Right atrium auricular region (tissue), 2 donors: Measurements from ENCODE around the gene KIF6. TPM values are rescaled to one million over a fixed set of nuclear protein-coding genes. Genes with fewer than 3 reads are reported as not detected.

Source experiments
- DNase-seq: peaks from one replicate; pipeline ENCODE4 v3.0.0-alpha.2; 2019; ENCODE audit warnings: low spot score
- H3K27ac ChIP-seq, 2 donors: fragments of 200-600 bp; sonication (generic); 1 replicate in 1 of 2; 2 replicates in 1 of 2; pipeline ENCODE4 v1.5.1; 2016 to 2019
- H3K27me3 ChIP-seq, 2 donors: fragments of 200-600 bp; sonication (generic); one replicate each; pipeline versions ENCODE4 v1.5.1 to v1.6.0; 2017 to 2019
- H3K36me3 ChIP-seq: fragments of 200-600 bp; sonication (generic); one replicate; pipeline ENCODE4 v1.5.1; 2016
- H3K4me1 ChIP-seq, 2 donors: fragments of 200-600 bp; sonication (generic); one replicate each; pipeline versions ENCODE4 v1.5.1 to v1.6.0; 2017 to 2019
- H3K4me3 ChIP-seq, 2 donors: fragments of 200-600 bp; sonication (generic); 1 replicate in 1 of 2; 2 replicates in 1 of 2; pipeline ENCODE4 v1.5.1; 2017 to 2019; ENCODE audit warnings: mild to moderate bottlenecking in 1 of 2, moderate library complexity in 1 of 2
- H3K9me3 ChIP-seq, 2 donors: fragments of 200-600 bp; sonication (generic); one replicate each; pipeline ENCODE4 v1.5.1; 2019
- total RNA-seq, 2 donors: library from RNA; depleted of rRNA; stranded (reverse); fragments of >200 nt; gene quantifications; one replicate each; pipeline ENCODE4 v1.1.0, GENCODE V29; 2016
- TF ChIP-seq, protein P1 (sequence below), 2 donors: fragments of 200-600 bp; sonication (generic); IDR thresholded peaks; one replicate each; pipeline ENCODE4 v1.5.1; 2019; ENCODE audit warnings: antibody characterized with exemption in 2 of 2

The KIF6 gene
- total RNA-seq, 2 donors from 2014 or later = not detected

DNA sequence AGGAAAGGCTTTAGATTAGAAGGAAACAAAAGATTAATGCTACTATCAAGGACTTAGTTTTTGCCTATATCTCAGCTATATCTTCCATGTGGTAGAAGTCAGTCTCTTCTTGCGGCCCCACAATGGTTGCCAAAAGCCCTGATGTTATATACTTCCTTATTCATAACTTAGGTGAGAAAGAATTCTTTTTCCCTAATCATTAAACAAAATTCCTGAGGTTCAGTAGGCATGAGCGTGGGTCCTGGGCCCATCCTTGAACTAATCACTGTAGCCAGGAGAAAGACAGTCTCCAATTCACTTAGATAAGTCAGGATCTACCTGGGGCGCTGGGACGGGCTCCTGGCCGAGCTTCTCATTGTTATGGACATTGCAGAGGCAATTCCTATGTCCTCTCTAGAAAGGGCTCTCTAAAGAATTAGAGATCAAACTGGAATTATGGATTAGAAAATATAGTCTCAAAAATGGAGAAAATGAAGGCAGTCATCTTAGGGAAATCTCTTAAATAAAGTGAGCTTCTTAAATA is 134.3 kb downstream of the KIF6 start:
- no peaks in the 10 kb centered on the region for H3K4me1 ChIP-seq
- no peaks in the 10 kb centered on the region for H3K36me3 ChIP-seq
- H3K27me3 ChIP-seq = no peaks in the 10 kb centered on the region
- no peak overlapping the region for H3K4me3 ChIP-seq
- H3K9me3 ChIP-seq = no peaks in the 10 kb centered on the region
- no peak overlapping the region for H3K27ac ChIP-seq
- DNase-seq = no peak
- TF ChIP-seq, protein P1, sequence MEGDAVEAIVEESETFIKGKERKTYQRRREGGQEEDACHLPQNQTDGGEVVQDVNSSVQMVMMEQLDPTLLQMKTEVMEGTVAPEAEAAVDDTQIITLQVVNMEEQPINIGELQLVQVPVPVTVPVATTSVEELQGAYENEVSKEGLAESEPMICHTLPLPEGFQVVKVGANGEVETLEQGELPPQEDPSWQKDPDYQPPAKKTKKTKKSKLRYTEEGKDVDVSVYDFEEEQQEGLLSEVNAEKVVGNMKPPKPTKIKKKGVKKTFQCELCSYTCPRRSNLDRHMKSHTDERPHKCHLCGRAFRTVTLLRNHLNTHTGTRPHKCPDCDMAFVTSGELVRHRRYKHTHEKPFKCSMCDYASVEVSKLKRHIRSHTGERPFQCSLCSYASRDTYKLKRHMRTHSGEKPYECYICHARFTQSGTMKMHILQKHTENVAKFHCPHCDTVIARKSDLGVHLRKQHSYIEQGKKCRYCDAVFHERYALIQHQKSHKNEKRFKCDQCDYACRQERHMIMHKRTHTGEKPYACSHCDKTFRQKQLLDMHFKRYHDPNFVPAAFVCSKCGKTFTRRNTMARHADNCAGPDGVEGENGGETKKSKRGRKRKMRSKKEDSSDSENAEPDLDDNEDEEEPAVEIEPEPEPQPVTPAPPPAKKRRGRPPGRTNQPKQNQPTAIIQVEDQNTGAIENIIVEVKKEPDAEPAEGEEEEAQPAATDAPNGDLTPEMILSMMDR (IDR thresholded peaks at IDR 0.05) = no peak

- no peaks in the 10 kb centered on the region for H3K9me3 ChIP-seq
- TF ChIP-seq, protein P1 (IDR thresholded peaks at IDR 0.05) = no peak
- H3K36me3 ChIP-seq = no peaks in the 10 kb centered on the region
- DNase-seq = no peak
- no peak overlapping the region for H3K27ac ChIP-seq
- H3K4me1 ChIP-seq = no peaks in the 10 kb centered on the region
- H3K4me3 ChIP-seq = no peak overlapping the region
- no peaks in the 10 kb centered on the region for H3K27me3 ChIP-seq
Measured at GRCh38 chr6:39587080-39587479, 138.1 kb downstream of the KIF6 start.

DNA sequence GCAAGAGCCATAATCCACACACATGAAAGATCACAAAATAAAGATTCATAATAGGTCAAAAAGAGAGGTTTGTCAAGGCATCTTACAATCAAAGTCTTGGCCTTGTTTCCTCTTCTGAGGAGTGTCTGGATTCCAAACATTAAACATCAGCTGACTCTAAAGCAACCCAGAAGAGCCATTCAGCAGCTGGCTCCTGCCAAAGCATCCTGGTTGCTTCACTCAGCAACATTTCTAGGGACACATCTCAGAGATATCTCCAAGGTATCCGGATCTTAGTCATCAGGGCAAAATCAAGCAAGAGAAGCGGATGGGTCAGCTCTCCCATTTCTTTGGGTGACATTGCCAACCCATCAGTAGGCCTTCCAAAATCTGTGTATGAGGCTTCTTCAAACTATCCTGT is 139.6 kb downstream of the KIF6 start:
- H3K4me3 ChIP-seq = no peak overlapping the region
- no peaks in the 10 kb centered on the region for H3K4me1 ChIP-seq
- DNase-seq = no peak
- no peaks in the 10 kb centered on the region for H3K36me3 ChIP-seq
- H3K27me3 ChIP-seq = no peaks in the 10 kb centered on the region
- no peaks in the 10 kb centered on the region for H3K9me3 ChIP-seq
- H3K27ac ChIP-seq = no peak overlapping the region
- TF ChIP-seq, protein P1 (IDR thresholded peaks at IDR 0.05) = no peak

GRCh38 chr6:39577446-39578165 is 147.6 kb downstream of the KIF6 start:
- Histone ChIP-seq H3K27me3 (no peaks in the 10 kb centered on the region), H3K4me1 (no peaks in the 10 kb centered on the region), H3K36me3 (no peaks in the 10 kb centered on the region), H3K4me3 (no peak overlapping the region), H3K9me3 (no peaks in the 10 kb centered on the region), H3K27ac (no peak overlapping the region)
- TF ChIP-seq, protein P1 (IDR thresholded peaks at IDR 0.05) = no peak
- no peak for DNase-seq

DNA sequence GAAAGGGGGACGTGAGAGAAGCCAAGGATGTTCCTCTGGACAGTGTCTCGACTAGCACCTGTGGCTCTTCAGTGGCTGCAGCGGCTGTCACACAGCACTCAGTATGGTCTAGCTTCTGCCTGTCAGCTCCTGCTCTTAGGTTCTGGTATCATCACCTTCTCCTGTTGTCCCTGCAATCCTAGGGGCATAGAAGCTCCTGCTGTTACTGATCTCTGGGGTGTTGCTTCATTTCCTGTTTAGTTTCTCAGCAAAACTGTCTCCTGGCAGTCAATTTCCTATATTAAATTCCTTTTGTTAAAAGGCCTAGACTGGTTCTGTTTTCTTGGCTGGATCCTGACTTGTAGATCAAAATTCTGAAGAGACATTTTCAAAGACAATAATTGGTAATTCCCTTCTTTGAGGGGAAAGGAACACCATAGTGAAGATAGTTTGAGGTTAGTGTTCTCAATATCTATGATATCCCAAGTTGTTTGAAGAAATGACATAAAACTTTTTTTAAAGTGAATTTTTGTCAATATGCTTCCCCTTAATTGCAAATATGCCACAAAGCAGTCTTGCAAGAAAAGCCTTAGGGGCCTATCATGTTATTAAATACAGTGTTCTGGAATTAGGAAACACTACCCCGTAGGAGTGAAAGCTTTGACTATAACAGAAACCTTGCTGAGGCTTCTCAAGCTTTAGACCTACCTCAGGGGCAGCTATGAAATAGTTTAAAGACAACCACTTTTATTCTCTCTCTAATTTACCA is 148.5 kb downstream of the KIF6 start:
- no peaks in the 10 kb centered on the region for H3K9me3 ChIP-seq
- no peak overlapping the region for H3K4me3 ChIP-seq
- no peak overlapping the region for H3K27ac ChIP-seq
- H3K36me3 ChIP-seq = no peaks in the 10 kb centered on the region
- no peaks in the 10 kb centered on the region for H3K4me1 ChIP-seq
- TF ChIP-seq, protein P1 (IDR thresholded peaks at IDR 0.05) = no peak
- DNase-seq = no peak
- no peaks in the 10 kb centered on the region for H3K27me3 ChIP-seq
